Activated CD8-positive, alpha-beta memory T cell treated with anti-CD3 and anti-CD28 coated beads for 48 hours (primary cell): Measurements from ENCODE around the gene KIAA0040.

Experiments used
- DNase-seq, 3 experiments: peaks; one replicate each; pipeline ENCODE4 v3.0.0-alpha.2; 2020; ENCODE audit warnings: low read depth in 2 of 3, low spot score in 2 of 3

The KIAA0040 gene

GRCh38 chr1:175192630-175193526 lies at the start of gene KIAA0040:
Gene KIAA0040, minus strand, starts transcription at chr1:175192776. Its CDS starts 31,763 bp downstream, at chr1:175161013.
- peak; percentile 33 to 55 (median 44) for DNase-seq

GRCh38 chr1:175237389-175237788 lies 44.8 kb upstream of the KIAA0040 start:
- DNase-seq = no peak

GRCh38 chr1:175234639-175235038 lies 42.1 kb upstream of the KIAA0040 start:
- no peak for DNase-seq

GRCh38 chr1:175232335-175232734 lies 39.8 kb upstream of the KIAA0040 start:
- no peak for DNase-seq

GRCh38 chr1:175225805-175226129 lies 33.2 kb upstream of the KIAA0040 start:
- DNase-seq = no peak

GRCh38 chr1:175222296-175222938 lies 29.8 kb upstream of the KIAA0040 start:
- DNase-seq = no peak

- DNase-seq = no peak
Measured at GRCh38 chr1:175221557-175222175, 29.1 kb upstream of the KIAA0040 start.

- no peak for DNase-seq
Measured at GRCh38 chr1:175220853-175221556, 28.4 kb upstream of the KIAA0040 start.

GRCh38 chr1:175219774-175220173 lies 27.2 kb upstream of the KIAA0040 start:
- DNase-seq = no peak

- no peak for DNase-seq
Measured at GRCh38 chr1:175218786-175219434, 26.3 kb upstream of the KIAA0040 start.

- DNase-seq = no peak
Measured at GRCh38 chr1:175217721-175218531, 25.4 kb upstream of the KIAA0040 start.

GRCh38 chr1:175216444-175216843 lies 23.9 kb upstream of the KIAA0040 start:
- no peak for DNase-seq

GRCh38 chr1:175211656-175212055 lies 19.1 kb upstream of the KIAA0040 start:
- no peak for DNase-seq

- no peak for DNase-seq
Measured at GRCh38 chr1:175210744-175211143, 18.2 kb upstream of the KIAA0040 start.

- DNase-seq = no peak
Measured at GRCh38 chr1:175209493-175209921, 16.9 kb upstream of the KIAA0040 start.

- no peak for DNase-seq
Measured at GRCh38 chr1:175208773-175209492, 16.4 kb upstream of the KIAA0040 start.

- no peak for DNase-seq
Measured at GRCh38 chr1:175207971-175208370, 15.4 kb upstream of the KIAA0040 start.

GRCh38 chr1:175206687-175207086 lies 14.1 kb upstream of the KIAA0040 start:
- DNase-seq = no peak

GRCh38 chr1:175204330-175204729 lies 11.8 kb upstream of the KIAA0040 start:
- DNase-seq = no peak
